A549 (cell line): ENCODE data around the gene MUCL3. TPM values are rescaled to one million over a fixed set of nuclear protein-coding genes. Genes with fewer than 3 reads are reported as not detected.

Experiments
- ATAC-seq, 2 experiments: fragments of 200-7000 bp in 1 of 2; fragments of >200 bp in 1 of 2; cut with Nextera tagmentation in 1 of 2; cut with Tn5 transposase in 1 of 2; 3 replicates each; pipeline versions ENCODE4 v1.8.0 to v1.9.1; 2018 to 2020; ENCODE audit warnings: mild to moderate bottlenecking in 1 of 2, moderate library complexity in 1 of 2
- CTCF ChIA-PET: fragments of 300-600 bp; sonication (Branson Sonifier 250); formaldehyde crosslinking; extraction: SDS; loops from one replicate; lab custom pipeline; 2021; ENCODE audit warnings: antibody characterized with exemption, inconsistent platforms; lab: Yijun Ruan, JAX
- POLR2A ChIA-PET: fragments of 350-600 bp; formaldehyde crosslinking; extraction: SDS; loops from one replicate; lab custom pipeline; 2021; ENCODE audit warnings: antibody characterized with exemption, inconsistent platforms; lab: Yijun Ruan, JAX
- DNase-seq, 2 experiments: peaks; one replicate each; pipeline versions ENCODE4 v3.0.0 to v3.0.0-alpha.2; 2011 to 2016; ENCODE audit warnings: low read depth in 1 of 2, low spot score in 1 of 2
- FAIRE-seq: peaks from 2 replicates; lab custom pipeline; 2011; peaks lifted over from hg19 to GRCh38; lab: Jason Lieb, UNC
- H3K27ac ChIP-seq, 2 experiments: fragments of >200 bp; sonication (Bioruptor Twin); formaldehyde crosslinking; 3 replicates each; pipeline ENCODE4 v1.5.1; 2016 to 2017
- H3K4me1 ChIP-seq: fragments of >200 bp; sonication (Bioruptor Twin); formaldehyde crosslinking; 3 replicates; pipeline ENCODE4 v1.6.1; 2016
- H3K4me2 ChIP-seq: fragments of >200 bp; sonication (Bioruptor Twin); formaldehyde crosslinking; 3 replicates; pipeline ENCODE4 v1.6.1; 2016
- H3K4me3 ChIP-seq: fragments of >200 bp; sonication (Bioruptor Twin); formaldehyde crosslinking; 3 replicates; pipeline ENCODE4 v1.5.1; 2016
- H3K9me3 ChIP-seq: fragments of >200 bp; sonication (Bioruptor Twin); formaldehyde crosslinking; 3 replicates; pipeline ENCODE4 v1.6.1; 2016
- CBX8 ChIP-seq: fragments of 200-600 bp; sonication (generic); IDR thresholded peaks from 2 replicates; pipeline ENCODE4 v1.6.1; 2016
- CEBPB ChIP-seq, 2 experiments: fragments of >200 bp in 1 of 2; sonication (Bioruptor Twin) in 1 of 2; formaldehyde crosslinking in 1 of 2; IDR thresholded peaks; 2 replicates each; pipeline ENCODE4 v1.6.1; 2012 to 2016
- CTCF ChIP-seq: fragments of >200 bp; sonication (Bioruptor Twin); formaldehyde crosslinking; IDR thresholded peaks from 3 replicates; pipeline ENCODE4 v1.5.1; 2016
- EHF ChIP-seq: fragments of 250-450 bp; sonication (Bioruptor Pico); IDR thresholded peaks from 2 replicates; pipeline ENCODE4 v1.5.0; 2020; ENCODE audit warnings: mild to moderate bottlenecking
- EHMT2 ChIP-seq: fragments of 200-600 bp; sonication (generic); IDR thresholded peaks from 2 replicates; pipeline ENCODE4 v1.6.1; 2016; ENCODE audit warnings: antibody characterized with exemption, low read depth, mild to moderate bottlenecking, moderate library complexity
- ESRRA ChIP-seq: fragments of 150-350 bp; IDR thresholded peaks from 2 replicates; pipeline ENCODE4 v1.6.1; 2014; ENCODE audit warnings: mild to moderate bottlenecking, low read length, borderline replicate concordance
- FOSB ChIP-seq: fragments of 250-450 bp; sonication (Bioruptor Pico); IDR thresholded peaks from 2 replicates; pipeline ENCODE4 v1.5.0; 2020; ENCODE audit warnings: mild to moderate bottlenecking, moderate library complexity
- GATA3 ChIP-seq: IDR thresholded peaks from 2 replicates; pipeline ENCODE4 v1.6.1; 2012; ENCODE audit warnings: borderline replicate concordance
- HDAC2 ChIP-seq: fragments of 200-600 bp; sonication (generic); IDR thresholded peaks from 2 replicates; pipeline ENCODE4 v1.6.1; 2016
- HOXA7 ChIP-seq: fragments of 250-450 bp; sonication (Bioruptor Pico); IDR thresholded peaks from 2 replicates; pipeline ENCODE4 v1.5.0; 2020; ENCODE audit warnings: mild to moderate bottlenecking, moderate library complexity
- HOXB13 ChIP-seq: fragments of 250-450 bp; sonication (Bioruptor Pico); IDR thresholded peaks from 2 replicates; pipeline ENCODE4 v1.5.0; 2020; ENCODE audit warnings: low read depth, mild to moderate bottlenecking, moderate library complexity
- KDM1A ChIP-seq: fragments of 200-600 bp; sonication (generic); IDR thresholded peaks from 2 replicates; pipeline ENCODE4 v1.6.1; 2016; ENCODE audit warnings: low read depth, mild to moderate bottlenecking
- MAFK ChIP-seq: fragments of 450-650 bp; IDR thresholded peaks from 2 replicates; pipeline ENCODE4 v1.6.1; 2014; ENCODE audit not compliant: partially characterized antibody
- MYC ChIP-seq: IDR thresholded peaks from 2 replicates; pipeline ENCODE4 v1.6.1; 2012; ENCODE audit warnings: mild to moderate bottlenecking, inconsistent platforms, low read length, improper control_type of control experiment, borderline replicate concordance
- POLR2A ChIP-seq: IDR thresholded peaks from 2 replicates; pipeline ENCODE4 v1.6.1; 2012; ENCODE audit warnings: mild to moderate bottlenecking, low read length
- POLR2AphosphoS2 ChIP-seq: conservative IDR thresholded peaks from 2 replicates; pipeline ENCODE4 v1.6.1; 2012; ENCODE audit warnings: low read length, improper control_type of control experiment, inconsistent platforms
- RFX5 ChIP-seq: fragments of 450-650 bp; IDR thresholded peaks from 2 replicates; pipeline ENCODE4 v1.7.1; 2014; ENCODE audit warnings: antibody characterized with exemption, mild to moderate bottlenecking, moderate library complexity
- RNF2 ChIP-seq: fragments of 200-600 bp; sonication (generic); IDR thresholded peaks from 2 replicates; pipeline ENCODE4 v1.6.1; 2016; ENCODE audit warnings: low read depth, mild to moderate bottlenecking, antibody characterized with exemption, moderate library complexity, borderline replicate concordance
- SMC3 ChIP-seq: fragments of >200 bp; sonication (Bioruptor Twin); formaldehyde crosslinking; IDR thresholded peaks from 3 replicates; pipeline ENCODE4 v1.6.1; 2018; ENCODE audit warnings: inconsistent platforms
- USF2 ChIP-seq: fragments of 450-650 bp; IDR thresholded peaks from 2 replicates; pipeline ENCODE4 v1.6.1; 2014; ENCODE audit warnings: antibody characterized with exemption
- ZSCAN20 ChIP-seq: fragments of 250-450 bp; sonication (Bioruptor Pico); IDR thresholded peaks from 2 replicates; pipeline ENCODE4 v1.8.0; 2022; ENCODE audit warnings: mild to moderate bottlenecking, moderate library complexity
- WGBS: methylation state at CpG from one replicate; pipeline ENCODE4 v1.1.6; 2017; ENCODE audit errors: missing lambda C conversion rate; 5-methylcytosine and 5-hydroxymethylcytosine counted together
- polyA plus RNA-seq, 4 experiments: library from polyadenylated mRNA; depleted of rRNA in 3 of 4; stranded (reverse); fragments of >200 nt; fragmentation: RNase III in 1 of 4; extraction: RNeasy Plus Mini Kit Qiagen cat#74134 plus additional on column Dnase treatment in 1 of 4; gene quantifications; 2 replicates in 3 of 4; 3 replicates in 1 of 4; pipeline ENCODE4 v1.2.3, GENCODE V29; 2011 to 2017
- TF ChIP-seq, protein P1 (sequence below): fragments of >200 bp; sonication (Bioruptor Twin); formaldehyde crosslinking; IDR thresholded peaks from 3 replicates; pipeline ENCODE4 v1.6.1; 2016

MUCL3 gene
- polyA plus RNA-seq, 2 of the 4 experiments (the other 2 are of a cell fraction): 0.01 to 0.03 TPM

DNA sequence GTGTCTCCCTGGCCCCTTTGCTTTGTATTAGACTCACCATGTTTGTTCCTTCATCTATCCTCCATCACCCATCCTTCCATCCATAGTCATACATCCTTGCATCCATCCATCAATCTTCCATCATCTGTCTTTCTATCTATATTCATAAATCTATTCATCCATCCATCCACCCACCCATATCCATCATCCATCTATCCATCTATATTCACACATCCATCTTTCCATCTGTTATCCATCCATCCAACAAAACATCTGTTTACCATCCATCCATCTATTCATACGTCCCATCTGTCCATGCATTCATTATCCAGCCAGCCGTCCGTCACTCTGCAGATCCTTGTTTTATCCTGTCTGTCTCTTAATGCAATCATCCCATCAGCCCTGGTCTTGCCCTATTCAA lies 45.8 kb upstream of the MUCL3 start:
- WGBS: 95% methylated on average over 3 of the region's 3 CpGs
- TF ChIP-seq CEBPB (IDR thresholded peaks at IDR 0.05) (no peak), MAFK (no peak), USF2 (no peak), HOXA7 (CRISPR knock-in tag) (no peak), EHMT2 (no peak), HOXB13 (no peak), SMC3 (no peak)
- TF ChIP-seq, protein P1, sequence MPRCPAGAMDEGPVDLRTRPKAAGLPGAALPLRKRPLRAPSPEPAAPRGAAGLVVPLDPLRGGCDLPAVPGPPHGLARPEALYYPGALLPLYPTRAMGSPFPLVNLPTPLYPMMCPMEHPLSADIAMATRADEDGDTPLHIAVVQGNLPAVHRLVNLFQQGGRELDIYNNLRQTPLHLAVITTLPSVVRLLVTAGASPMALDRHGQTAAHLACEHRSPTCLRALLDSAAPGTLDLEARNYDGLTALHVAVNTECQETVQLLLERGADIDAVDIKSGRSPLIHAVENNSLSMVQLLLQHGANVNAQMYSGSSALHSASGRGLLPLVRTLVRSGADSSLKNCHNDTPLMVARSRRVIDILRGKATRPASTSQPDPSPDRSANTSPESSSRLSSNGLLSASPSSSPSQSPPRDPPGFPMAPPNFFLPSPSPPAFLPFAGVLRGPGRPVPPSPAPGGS: no peak
- TF ChIP-seq, all 56 proteins: peak for 0
- Histone ChIP-seq H3K4me1 (no peaks in the 10 kb centered on the region), H3K4me2 (no peak overlapping the region), H3K27ac (no peak overlapping the region), H3K9me3 (no peaks in the 10 kb centered on the region), H3K4me3 (no peak overlapping the region)
- ATAC-seq (no peak), DNase-seq (no peak), FAIRE-seq (no peak)
- CTCF ChIA-PET: interaction anchor here (1.1 to 1.5 kb wide), 2 partner anchors 12 to 216 kb away, joined by 3 to 5 read pairs; no protein-coding TSS in a partner anchor
- POLR2A ChIA-PET: no interaction called here

- no peak overlapping the region for H3K4me2 ChIP-seq
- ATAC-seq: no peak
- WGBS: 88% methylated on average over 9 of the region's 10 CpGs
- no peaks in the 10 kb centered on the region for H3K9me3 ChIP-seq
- H3K4me3 ChIP-seq: no peak overlapping the region
- FAIRE-seq: no peak
- no peak overlapping the region for H3K27ac ChIP-seq
- ChIA-PET POLR2A (no interaction called here), CTCF (interaction anchor here (1.1 to 1.5 kb wide), 2 partner anchors 13 to 216 kb away, joined by 3 to 5 read pairs; no protein-coding TSS in a partner anchor)
- no peak for DNase-seq
- no peak for TF ChIP-seq SMC3
- TF ChIP-seq KDM1A: no peak
- TF ChIP-seq POLR2AphosphoS2: no peak
- TF ChIP-seq ZSCAN20 (CRISPR knock-in tag): no peak
- TF ChIP-seq HDAC2: no peak
- no peak for TF ChIP-seq MYC
- TF ChIP-seq EHMT2: no peak
- TF ChIP-seq RFX5: no peak
- TF ChIP-seq CTCF: no peak
- TF ChIP-seq, protein P1: no peak
- TF ChIP-seq GATA3: no peak
- TF ChIP-seq ESRRA: no peak
- no peak for TF ChIP-seq FOSB (CRISPR knock-in tag)
- TF ChIP-seq POLR2A: no peak
- no peak for TF ChIP-seq EHF (CRISPR knock-in tag)
- TF ChIP-seq HOXA7 (CRISPR knock-in tag): no peak
- no peak for TF ChIP-seq RNF2
- no peak for TF ChIP-seq CBX8
- H3K4me1 ChIP-seq: no peaks in the 10 kb centered on the region
Observed at GRCh38 chr6:30895343-30895742, 45.4 kb upstream of the MUCL3 start.
